Stimulated activated CD4-positive, alpha-beta T cell treated with anti-CD3 and anti-CD28 coated beads, Interleukin-12 subunit alpha, Interleukin-12 subunit beta, amount 100 ng/mL, for 4 hours (primary cell): ENCODE data around the gene WWOX.
A peak's percentile ranks its signal among the peaks of the same experiment; 100 is the strongest.

ENCODE experiments used
- DNase-seq: peaks from one replicate; pipeline ENCODE4 v3.0.0-alpha.2; 2020

WWOX gene

DNA sequence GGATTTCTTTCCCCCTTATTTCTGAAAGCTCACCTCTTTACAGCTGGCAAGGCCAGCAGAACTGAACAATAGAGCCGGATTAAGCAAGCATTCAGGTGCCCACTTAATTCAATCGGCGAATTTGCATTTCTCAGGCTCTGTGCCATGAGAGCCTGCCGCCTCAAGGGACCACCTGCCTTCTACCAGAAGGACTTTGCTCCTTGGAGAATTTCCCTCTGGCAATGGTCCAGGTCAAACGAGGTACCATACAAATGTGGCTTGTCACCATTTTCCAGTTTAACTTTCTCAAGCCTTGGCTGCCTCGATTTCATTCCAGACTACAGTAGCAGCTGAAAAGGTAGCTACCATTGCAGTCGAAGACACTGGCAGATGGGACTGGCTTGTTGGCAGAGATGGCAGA is 967.1 kb downstream of the WWOX start:
- no peak for DNase-seq

DNA sequence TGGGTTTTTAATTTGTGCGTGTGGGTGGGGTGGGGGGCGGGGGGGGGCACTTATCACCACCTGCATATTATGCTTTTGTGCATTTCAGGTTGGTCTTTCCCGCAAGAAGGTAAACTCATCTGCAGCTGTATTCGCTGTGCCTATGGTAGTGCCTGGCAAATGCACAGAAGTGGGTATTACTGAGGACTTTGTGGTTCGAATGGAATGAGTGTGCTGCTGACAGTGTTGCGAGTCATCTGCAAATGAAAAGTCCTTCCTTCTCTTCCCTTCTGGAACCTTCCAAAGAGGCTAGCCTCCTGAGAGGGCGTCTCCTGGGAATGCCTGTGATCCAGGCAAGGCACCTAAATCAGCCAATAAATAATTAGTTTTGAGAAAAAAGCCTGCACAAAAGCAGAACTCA is 968.1 kb downstream of the WWOX start:
- DNase-seq: no peak

DNA sequence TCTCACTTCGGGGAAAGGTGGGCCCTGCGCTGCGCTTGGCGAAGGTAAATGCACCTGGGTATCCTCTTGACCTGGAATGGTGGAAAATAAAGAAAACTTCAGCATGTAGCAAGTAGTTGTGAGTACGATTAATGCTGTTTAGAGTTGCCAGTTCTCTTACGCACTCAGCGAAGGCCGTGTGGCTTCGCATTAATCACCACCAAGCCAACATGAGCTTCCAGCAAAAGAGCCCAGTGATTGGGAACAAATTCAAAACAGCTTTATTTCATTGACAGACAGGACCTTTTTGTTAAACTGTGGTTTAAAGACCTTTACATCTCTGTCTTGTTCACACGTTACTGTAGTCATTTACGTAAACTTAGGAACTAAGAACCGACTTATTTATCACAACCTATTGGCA is 969.7 kb downstream of the WWOX start:
- no peak for DNase-seq

DNA sequence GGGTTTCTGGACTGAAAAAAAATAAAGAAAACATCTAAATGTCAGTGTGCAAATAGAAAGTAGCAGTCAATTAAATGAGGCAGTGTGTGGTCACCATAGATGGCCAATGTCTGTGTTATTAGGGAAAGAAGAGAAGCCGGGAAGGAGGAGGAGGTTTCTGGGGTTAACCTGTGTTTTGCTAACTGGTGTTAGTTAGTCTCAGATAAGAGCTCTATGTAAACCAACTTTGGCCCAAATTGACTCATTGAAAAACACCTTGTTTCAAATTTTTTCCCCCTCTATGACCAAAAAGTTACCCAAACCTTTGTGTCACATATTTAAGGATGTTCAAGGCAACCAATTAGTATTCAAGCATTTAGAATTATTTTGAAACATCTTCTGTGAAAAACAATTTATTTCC is 970.2 kb downstream of the WWOX start:
- no peak for DNase-seq

DNA sequence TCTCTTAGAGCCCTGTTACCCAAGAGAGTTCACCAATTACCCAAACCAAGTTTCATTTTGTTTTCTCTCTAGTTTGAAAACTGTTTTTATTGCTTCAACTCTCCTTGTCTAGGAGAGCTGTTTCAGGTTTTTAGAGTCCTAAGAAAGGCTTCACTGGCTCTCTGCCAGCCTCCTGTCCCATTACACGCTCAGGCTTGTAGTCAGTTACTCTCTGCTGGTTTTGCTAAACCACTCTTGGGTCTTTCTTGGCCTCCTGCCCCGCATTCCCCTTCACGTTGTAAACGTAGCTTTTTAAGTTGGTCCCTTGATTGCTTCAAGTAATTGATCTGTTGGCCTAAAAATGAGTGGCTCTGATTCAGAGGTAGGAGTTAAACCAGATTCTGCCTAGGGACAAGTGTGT is 972.0 kb downstream of the WWOX start:
- DNase-seq: no peak

DNA sequence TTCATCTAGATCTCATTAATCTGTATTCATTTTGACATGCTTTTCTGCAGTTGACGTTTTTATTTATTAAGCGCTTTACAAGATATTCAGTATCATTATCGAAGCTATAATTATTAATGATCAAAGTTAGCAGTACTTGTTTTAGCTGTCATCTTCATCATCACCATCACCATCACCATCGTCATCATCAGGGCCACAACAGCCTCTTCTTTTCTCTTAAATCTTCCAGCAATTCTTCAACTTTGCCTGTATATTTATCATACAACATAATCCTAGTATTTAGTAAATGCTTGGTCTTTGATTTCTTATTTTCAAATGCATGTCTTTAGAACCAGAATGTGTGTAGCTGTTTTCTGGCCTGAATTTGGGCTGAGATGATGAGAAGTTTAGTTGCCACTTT is 973.1 kb downstream of the WWOX start:
- no peak for DNase-seq

DNA sequence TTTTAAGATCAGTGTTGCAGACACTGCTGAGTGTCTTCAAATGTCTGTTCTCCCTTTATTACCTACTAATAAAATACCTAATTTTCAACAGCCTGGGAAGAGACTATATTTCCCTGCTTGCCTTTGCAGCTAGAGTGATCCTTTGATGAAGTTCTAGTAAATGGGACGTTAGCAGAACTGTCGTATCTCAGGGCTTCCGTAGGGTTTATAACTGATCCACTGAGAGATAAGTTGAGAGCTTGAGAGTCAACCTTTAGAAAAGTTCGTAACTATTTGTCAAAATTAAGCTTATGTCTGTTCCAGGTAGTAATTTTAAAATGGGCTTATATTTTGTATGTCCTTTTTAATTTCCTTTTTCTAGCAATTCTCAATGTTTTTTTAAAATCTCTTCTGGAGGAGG is 974.1 kb downstream of the WWOX start:
- no peak for DNase-seq

DNA sequence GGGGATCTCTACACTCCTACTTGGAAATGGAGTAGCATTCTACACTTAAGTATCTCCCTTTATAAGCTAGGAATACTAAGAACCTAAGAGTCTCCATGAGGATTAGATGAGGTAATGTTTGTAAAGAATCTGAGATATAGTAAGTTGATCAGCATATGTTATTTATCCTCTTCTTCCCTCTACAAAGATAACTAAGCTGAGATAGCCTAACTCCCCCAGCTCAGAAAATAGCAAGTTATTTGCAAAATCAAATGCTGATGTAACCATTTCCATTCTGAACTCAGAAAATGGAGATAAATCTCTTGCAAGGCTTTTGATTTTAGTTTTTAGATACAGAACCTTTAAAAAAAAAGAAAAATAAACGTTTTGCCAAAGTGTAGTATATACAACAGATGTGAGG is 975.1 kb downstream of the WWOX start:
- DNase-seq: no peak

DNA sequence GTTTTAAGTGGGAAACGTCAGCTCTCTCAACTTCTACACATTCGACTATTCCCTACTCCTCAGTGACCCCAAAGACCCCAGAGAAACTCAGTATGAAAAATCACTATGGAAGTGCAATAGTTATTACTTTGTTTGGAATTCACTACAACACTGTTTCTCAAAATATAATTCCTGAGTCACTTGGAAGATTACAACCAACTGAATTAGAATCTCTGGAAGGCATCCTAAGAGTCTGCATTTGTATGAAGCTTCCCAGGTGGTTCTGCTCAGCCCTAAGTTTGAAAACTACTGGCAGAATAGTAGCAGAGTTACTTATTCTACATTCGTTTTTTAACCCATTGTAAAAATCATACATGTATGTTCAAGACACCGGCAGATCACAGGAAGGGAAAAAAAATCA is 975.5 kb downstream of the WWOX start:
- DNase-seq: no peak

DNA sequence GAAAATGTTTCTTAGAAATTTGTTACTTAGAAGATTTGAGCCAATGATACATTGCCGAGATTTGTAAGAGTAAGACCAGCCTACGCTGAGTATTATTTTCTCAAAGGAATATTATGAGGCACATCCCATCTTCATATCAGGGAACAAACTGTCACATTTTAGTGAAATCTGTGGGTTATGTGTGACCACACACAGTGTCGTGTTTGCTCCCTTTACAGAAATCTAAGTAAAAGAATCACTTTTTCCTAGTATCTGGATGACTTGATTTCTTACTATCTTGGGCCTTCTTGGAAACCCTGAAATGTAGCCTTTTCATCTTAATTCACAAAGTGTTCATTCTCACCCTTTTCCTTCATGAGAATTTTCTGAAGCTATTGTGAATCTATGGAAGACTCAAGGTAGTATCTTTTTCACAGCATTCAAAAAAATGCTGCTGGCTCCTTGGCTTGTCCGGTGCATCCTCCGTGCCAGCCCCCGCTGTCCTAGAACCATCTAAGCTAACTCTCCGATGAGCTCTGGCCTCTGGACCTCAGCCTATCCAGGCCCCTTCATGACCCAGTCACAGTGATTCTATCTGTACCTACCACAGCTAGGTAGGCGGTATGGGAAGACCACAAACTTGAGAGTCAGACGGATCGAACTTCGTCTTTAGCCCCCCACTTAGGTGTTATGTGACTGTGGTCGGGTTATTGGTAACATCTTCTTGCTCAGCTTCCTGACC is 976.8 kb downstream of the WWOX start:
- DNase-seq: no peak

DNA sequence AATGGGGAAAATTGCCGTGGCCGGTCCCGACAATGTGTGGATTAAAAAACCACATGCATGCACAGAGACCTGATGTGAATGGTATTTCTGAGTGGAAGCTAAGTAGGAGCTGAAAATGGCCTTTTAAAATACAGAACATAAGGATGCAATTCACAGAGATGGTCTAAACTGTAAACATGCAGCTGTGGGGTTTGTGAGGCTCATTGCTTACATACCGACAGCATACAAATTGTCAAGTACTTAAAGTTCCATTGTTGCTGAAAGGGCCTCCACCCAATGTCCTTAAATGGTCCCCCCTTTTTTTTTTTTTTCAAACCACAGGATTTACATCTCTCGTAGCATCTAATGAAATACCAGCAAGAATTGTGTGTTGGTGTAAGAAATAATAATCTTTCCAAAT is 977.9 kb downstream of the WWOX start:
- DNase-seq: no peak

DNA sequence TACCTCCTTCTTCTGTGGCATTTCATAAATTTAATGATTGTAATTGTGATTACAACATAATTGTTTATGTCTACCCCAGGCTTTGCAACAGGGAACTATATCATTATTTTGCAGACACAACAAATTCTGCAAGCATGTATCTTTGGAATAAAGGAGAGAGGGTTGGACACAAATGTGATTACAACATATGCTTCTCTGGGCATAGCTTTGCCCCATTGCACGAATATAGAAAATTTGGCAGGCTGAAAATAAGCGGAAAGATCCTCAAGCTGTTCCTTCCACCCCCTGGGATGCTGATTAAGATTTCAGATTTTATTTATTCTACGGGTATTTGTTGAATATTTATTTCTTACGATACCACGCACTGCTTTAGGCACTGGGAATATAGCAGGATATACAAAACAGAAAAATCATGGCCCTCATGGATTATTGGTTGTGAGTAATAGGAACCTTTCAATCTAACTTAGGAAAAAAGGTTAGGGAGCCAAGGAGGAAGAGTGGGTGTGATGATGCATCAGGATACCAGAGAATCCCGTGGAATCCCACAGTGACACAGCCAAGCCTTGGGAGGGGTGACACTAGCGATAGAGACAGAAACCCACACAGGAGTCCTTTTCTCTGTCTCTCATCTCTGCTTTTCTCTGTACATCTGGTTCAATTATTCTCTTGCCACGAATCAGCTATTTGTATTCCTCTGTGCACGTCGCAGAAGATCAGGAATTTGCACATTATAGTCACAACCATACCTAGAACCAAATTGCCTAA is 980.4 kb downstream of the WWOX start:
- DNase-seq: no peak

DNA sequence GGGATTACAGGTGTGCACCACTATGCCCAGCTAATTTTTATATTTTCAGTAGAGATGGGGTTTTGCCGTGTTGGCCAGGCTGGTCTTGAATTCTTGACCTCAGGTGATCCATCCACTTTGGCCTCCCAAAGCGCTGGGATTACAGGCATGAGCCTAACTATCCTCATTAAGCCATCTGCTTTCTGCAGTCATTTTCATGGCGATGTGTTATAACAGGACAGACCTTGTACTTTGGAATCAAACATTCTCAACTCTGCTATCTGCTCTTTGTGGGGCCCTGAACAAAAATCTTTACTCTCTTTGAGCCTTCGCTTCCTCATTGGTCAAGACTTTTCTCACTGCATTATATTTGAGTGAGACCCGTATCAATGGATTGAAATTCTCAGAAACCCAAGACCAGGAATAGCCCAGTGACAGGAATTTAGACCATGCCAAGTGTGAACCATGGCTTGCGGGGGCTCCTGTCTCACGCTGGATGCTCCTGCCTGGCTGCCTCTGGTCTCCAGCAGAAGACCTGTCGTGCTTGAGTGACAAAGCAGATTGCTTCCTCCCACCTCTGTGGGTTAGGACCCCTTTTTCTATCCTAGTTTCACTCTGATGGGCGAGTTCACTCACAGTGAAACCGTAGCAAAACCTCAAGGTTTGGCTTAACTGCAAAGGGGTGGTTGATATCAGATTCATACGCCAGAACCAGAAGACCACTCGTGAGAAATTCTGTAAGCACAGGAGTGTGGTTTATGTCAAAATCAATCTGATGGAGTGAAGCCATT is 982.0 kb downstream of the WWOX start:
- DNase-seq: no peak

DNA sequence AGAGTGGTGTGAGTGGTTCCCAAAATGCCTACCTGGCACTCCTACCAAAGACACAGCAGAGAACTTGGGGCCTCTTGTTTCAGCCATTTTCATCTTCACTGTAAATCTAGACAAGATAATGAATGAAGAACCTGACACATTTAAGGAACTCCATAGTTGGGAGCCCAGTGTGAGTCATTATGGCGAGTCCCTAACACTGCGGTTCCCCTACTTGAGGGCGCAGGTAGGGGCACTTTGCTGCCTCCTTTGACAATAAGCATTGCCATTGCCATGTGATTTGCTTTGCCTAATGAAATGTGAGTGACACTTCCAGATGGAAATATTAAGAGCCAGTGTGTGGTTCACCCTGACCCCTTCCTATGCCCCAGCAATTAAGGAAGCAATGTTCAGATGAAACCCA is 983.5 kb downstream of the WWOX start:
- no peak for DNase-seq

DNA sequence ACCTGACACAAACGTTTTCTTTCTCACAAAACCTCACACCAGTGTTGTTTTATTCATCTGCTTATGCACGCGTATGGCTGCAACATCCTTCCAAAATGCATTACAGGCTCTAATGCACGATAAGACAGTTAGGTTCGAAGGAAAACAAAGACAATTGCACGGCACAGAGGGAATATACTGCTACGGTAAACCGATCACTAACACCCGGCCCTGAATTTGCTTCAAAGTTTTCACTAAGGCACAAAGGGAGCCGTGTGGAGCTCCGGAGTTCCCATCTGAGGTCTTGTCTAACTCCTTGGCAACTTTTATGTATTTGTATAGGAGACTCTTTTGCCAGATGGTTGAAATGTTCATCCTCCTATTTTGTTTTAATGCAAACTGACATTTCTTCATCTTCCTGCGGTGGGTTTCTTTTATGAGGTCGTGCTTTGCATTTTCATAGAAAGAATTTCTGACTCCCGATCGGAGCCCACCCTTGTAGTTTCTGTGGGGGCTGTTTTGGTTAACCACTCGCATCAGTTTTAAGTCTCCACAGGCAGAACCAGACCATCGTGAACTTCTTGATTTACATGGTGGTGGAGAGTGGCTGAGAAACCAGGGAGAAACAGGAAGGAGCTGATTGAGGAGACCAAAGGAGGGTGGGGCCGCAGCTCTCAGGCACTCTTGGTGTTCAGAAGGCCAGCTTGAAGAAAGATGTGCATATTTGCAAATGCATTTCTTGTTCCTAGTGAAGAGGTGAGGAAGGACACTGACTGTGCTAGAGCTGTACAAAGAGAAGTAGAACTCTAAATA is 984.2 kb downstream of the WWOX start:
- no peak for DNase-seq

DNA sequence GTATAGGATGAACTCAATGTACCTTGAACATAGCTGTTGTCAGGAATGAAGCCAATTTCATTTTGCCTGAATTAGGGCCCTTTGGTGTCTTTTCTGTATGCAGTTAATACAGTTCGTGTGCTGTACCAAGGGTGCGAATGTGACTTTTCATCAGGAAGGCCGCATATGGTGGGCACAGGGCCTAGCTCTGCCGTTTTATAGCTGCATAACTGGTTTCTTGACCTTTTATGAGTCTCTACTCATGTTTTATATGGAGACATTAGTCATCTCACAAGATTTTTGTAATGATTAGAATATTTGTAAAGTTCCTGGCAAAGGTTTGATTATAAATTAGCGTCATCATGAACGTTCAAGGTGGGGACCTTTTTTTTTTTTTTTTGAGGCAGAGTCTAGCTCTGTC is 989.5 kb downstream of the WWOX start:
- DNase-seq: no peak

DNA sequence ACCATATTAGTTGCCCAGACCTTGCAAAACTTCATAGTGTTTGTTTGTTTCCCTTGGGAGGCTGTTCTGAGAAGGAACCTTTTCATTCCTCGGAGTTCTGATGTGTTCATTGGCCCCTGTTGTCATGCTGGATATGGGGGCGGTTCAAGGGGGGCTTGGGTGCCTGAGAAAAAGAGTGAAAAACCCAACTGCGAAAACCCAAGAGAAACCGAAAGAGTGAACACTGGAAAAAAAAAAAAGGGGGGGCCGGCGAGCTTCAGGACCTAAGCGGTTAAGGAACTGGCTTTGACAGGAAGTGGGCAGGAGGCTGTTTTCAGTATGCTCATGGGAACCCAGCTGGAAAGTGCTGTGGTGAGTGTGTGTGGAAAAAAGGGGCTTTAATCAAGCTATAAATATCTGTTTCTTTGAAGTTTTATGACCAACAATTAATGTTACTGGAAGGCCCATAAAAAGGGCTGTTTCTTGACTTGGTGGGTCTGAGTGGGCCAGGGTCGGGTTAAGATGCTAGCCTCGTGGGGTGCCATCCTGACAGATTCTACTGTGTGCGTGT is 990.4 kb downstream of the WWOX start:
- DNase-seq: peak; percentile 33

DNA sequence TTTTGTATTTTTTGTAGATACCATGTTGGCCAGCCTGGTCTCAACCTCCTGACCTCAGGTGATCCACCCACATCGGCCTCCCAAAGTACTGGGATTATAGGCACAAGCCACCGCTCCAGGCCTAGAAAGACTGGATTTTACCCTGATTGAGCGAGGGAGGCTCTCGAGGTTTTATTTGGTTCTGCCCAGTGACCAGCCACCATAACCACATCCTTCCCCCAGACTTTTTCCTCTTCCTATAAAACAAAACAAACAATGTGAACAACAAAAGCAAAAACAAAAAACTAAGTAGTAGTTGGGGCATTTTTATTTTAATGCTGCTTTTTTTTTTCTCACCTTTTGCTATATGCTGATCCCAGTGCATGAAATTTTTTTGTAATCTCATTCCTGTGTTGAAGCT is 991.5 kb downstream of the WWOX start:
- DNase-seq: no peak

DNA sequence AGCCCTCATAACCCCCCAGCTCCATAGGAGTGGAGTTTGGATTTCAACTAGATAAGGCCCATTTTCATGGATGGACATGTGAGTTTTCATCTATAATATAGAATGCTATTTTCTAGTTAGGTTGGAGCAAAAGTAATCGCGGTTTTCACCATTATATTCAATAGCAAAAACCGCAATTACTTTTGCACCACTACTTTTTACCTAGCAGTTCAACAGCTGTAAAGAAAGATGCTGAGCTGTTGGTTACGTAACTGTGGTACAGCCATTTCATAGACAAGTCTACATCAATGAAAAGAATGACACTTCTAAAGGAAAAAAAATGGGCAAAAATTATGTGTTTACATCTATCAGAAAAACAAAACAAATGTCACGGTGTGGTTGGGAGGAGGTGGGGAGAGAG is 993.4 kb downstream of the WWOX start:
- DNase-seq: no peak

DNA sequence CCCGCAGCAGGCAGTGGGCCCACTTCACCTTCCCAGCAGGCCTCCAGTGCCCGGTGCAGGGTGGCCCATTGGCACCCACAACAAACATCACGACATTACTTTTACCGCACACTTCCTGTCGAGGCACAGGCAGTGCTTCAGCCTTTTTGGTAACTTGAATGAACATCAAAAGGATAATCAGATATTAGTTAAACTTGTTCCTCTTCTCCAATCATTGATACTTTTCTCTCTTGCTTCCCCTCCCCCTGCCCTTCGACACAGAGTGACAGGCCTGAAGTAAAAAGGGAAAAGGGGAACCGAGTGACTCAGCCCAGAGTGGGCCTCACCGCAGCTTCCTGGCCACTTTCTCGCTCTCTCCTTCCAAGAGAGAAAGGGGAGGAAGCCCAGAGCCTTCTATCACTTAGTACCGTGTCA is 994.1 kb downstream of the WWOX start:
- peak; percentile 16 for DNase-seq

DNA sequence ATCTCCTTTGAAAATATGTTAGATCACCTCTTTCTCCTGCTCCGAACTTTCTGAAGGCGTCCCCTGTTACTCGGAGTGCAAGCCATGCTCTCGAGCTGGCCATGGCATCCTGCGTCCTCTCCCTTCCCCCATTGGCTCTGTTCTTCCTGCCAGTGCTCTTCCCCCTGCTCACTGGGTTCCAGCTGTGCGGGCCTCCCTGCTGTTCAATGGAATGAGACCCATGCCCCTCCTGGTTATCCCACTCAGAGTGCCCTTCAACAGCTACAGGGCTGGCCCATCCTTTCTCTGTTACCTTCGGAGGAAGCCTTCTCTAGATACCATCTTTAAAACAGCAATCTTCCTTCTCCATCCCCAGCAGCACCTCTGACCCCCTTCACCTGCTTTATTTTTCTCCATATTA is 996.8 kb downstream of the WWOX start:
- no peak for DNase-seq

DNA sequence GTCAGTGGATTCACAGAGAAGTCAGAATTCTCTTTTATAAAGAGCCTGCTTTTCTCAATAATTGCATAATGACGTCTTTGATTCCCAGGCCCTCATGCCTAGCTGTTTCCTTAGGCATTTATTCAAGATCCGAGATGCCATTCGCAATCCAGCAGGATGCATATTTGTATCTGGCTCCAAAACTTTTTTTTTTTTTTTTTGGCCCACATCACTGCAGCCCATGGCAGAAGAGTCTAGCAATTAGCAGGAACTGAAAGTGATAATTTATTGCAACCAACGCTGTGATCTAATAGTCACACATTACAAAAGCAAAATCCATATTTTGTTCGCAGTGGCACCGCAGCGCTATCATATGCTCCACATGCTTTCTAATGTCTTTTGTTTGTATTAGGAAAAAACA is 997.7 kb downstream of the WWOX start:
- DNase-seq: no peak

DNA sequence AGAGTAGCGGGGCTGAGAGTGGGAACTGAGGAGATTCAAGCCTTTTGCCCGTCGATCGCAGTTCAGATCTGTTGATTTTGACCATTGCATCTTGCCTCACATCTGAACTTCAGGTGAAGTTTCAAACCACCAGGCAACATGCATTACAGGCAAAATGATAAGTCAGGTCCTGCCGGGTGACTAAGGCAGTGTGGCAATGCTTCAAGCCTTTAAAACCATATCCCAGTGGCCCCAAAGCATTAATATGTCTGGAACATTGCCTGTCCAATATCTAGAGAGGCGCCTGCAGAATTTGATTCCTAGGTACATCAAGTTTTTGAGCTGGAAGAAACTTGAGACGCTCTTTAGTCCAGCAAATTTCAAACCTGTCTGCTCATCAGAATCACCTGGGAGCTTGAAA is 998.3 kb downstream of the WWOX start:
- DNase-seq: no peak
